Skeletal muscle cell (primary cell): Measurements from ENCODE around the gene ZSCAN22.
A peak's percentile ranks its signal among the peaks of the same experiment; 100 is the strongest.

Experiments
- DNase-seq: peaks from one replicate; pipeline ENCODE4 v3.0.0-alpha.2; 2010; ENCODE audit warnings: low read depth
- H3K4me3 ChIP-seq: 2 replicates; pipeline ENCODE4 v1.5.1; 2011; ENCODE audit warnings: low read depth, mild to moderate bottlenecking, control low read depth, low read length, moderate library complexity

ZSCAN22 gene

DNA sequence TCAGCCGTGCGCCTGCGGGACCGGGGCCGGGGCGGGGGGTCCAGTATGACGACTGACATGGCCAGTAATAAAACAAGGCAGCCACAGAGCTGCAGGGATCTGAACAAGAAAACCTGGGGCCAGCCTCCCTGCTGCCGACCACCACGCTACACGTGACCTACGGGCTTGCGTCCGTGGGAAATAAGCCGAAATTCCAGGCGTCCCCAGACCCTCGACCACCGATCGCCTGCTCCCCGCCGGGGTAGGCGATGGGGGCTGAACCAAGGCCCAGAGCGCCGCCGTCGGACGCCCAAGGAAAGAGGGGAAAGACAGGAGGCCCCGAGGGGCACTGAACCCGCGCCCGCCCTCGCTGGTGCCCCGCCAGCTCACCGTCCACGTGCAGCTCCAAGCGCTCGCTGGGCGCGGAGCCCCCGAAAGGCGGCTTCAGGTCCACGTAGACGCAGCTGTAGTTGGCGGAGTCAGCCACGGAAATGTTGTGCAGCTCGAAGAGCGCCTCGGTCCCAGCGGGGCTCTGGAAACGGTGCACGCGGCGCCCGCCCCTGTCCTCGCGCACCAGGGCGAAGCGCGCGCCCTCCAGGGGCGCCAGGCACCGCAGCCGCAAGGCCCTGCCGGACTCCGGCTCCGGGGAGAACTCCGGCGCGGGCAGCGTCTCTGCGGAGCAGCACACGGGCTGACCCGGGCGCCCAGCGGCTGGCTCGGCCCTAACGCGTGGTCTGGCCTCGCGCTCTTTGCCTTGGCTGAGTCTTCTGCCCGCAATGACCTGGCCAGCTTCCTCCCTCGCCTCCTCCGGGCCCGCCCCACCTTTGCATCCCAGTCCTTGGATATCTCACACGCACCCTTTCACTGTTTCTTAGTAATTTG lies 23.4 kb downstream of the ZSCAN22 start:
- H3K4me3 ChIP-seq = no peak overlapping the region
- no peak for DNase-seq

DNA sequence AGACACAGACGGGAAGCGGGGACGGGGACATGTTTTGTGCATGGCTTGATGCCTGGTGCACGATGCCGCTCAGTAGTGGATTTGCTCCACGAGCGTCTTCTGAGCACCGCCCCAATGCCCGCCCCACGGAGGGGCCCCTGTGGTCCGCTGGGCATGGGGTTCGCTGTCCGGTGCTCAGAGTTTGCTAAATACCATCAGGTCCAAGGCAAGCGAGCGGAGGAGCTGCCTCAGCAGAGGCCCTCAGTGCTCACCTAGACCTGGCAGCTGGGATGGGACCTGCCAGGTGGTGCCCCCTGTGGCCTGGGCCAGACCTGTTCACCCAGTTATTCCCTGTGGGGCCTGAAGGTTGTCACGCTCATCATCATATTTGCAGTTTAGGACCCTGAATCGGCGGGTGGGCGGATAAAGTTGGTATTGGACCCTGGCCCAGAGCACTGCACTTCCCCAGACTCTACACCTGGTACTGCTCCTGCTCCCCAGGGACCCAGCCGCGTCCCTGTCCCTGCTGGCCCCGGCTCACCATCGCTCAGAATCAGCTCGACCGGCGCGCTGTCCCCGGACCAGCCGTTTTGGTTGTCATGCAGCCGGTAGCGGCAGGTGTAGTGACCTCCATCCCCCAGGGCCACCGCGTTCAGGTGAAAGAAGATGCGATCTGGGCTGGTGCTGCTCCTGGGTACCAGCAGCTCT lies 24.2 kb downstream of the ZSCAN22 start:
- H3K4me3 ChIP-seq = no peak overlapping the region
- no peak for DNase-seq

- no peak for DNase-seq
- H3K4me3 ChIP-seq = no peak overlapping the region
Measured at GRCh38 chr19:58351558-58351878, 24.7 kb downstream of the ZSCAN22 start.

GRCh38 chr19:58351990-58352755 lies 25.4 kb downstream of the ZSCAN22 start:
- DNase-seq = no peak
- H3K4me3 ChIP-seq = no peak overlapping the region

- no peak within 1 kb of the TSS for H3K4me3 ChIP-seq
- DNase-seq = no peak
Measured at GRCh38 chr19:58352760-58353671, 26.2 kb downstream of the ZSCAN22 start, which contains the start of gene A1BG. A1BG (minus strand) TSS chr19:58353492; CDS start chr19:58353437, 55 bp downstream.

DNA sequence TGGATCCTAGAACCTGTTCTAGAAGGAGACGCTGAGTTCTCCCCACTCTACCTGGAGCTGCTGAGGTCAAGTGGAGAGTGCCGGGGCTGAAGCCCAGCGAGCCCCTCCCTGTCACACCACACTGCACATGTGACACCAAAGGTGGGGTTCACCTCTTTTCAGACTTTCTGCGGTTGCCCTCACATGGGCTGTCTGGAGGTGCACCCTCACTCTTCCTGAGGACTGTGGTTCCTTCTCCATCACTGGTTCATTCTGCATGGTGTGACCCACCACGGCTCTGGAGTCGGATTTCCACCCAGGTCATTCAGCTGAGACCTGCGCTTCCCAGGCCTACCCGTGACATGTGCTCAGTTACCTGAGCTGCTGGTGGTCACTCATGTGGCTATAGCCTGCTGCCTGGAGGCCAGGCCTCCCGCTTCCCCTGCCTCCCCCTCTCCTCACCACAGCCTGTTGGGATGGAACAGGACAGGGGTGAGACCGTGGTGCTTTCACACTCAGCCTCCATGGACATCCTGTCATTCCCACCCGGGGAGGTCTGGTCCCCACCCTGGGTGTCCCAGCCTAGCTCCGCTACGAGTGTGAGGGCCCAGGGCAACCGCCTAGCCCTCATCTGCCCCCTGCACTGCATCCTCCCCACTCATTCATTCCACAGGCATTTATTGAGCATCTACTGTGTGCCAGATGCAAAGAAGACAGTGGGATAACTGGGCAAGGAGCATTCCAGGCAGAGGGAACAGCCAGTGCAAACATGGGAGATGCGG lies 27.1 kb downstream of the ZSCAN22 start:
- DNase-seq = no peak
- H3K4me3 ChIP-seq = no peak overlapping the region

GRCh38 chr19:58354478-58355030 lies 27.8 kb downstream of the ZSCAN22 start:
- H3K4me3 ChIP-seq = no peak overlapping the region
- DNase-seq = no peak

DNA sequence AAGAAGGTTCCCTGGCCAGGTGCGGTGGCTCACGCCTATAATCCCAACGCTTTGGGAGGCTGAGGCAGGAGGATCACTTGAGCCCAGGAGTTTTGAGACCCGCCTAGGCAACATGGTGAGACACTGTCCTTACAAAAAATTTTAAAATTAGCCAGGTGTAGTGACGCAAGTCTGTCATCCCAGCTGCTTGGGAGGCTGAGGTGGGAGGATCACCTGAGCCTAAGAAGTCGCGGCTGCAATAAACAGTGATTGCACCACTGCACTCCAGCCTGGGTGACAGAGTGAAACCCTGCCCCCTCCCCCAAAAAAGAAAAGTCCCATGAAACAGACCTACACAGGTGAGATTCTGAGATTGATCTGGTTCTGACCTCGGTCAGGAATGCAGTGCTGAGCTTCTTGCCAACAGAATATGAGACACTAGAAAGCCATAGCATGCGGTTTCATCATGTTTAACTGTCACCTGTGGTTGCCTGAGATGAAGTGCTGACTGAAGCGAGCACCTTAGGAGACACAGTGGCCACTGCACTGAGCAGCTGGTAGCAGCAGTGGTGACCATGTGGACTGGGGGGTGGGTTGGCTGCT lies 28.5 kb downstream of the ZSCAN22 start:
- H3K4me3 ChIP-seq = no peak overlapping the region
- DNase-seq = no peak

DNA sequence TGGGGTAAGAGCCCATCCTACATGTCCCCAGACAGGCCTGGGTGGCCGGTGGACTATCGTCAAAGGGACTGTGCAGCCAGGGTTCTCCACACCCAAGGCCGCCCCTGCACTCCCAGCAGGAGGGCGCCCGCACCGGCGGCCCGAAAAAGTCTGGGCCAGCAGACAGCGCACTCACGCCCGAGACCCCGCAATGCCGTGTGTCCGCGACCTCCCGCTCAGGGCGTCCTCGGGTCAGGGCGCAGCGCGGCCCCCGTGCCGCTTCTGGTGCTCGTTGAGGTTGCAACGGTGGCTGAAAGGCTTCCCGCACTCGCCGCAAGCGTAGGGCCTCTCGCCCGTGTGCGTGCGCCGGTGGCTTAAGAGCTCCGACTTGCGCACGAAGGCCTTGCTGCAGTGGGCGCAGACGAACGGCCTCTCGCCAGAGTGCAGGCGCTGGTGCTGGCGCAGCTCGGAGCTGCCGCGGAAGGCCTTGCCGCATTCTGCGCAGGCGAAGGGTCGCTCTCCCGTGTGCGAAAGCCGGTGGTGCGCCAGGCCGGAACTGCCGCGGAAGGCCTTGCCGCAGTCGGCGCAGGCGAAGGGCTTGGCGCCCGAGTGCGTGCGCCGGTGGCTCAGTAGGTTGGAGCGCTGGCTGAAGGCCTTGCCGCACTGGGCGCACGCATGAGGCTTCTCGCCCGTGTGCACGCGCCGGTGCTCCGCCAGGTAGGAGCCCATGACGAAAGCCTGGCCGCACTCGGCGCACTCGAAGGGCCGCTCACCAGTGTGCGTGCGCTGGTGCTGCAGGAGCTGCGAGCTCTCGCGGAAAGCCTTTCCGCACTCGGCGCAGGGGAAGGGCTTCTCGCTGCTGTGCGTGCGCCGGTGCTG lies 29.3 kb downstream of the ZSCAN22 start:
- DNase-seq = no peak
- H3K4me3 ChIP-seq = peak overlapping the region; percentile 28

DNA sequence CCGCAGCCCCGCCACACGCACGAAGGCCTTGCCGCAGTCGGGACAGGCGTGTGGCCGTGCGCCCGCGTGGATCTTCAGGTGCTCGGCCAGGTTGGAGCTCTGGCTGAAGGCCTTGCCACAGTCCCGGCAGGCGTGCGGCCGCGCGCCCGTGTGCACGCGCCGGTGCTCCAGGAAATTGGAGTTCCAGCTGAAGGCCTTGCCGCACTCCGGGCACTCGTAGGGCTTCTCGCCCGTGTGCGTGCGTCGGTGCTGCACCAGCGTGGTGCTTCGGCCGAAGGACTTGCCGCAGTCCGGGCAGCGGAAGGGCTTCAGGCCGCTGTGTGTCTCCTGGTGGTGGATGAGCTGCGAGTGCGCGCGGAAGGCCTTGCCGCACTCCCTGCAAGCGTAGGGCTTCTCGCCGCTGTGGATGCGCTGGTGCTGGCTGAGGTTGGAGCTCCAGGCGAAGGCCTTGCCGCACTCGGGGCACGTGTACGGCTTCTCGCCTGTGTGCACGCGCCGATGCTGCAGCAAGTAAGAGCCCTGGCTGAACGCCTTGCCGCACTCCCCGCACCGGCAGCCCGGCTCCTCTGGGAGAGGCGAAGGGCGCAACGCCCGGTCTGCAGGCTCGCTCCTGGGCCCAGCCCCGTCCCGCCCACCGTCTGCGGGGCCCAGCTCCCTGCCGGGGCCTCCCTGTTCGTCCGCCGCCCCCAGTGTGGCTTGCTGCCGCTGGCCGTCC lies 30.1 kb downstream of the ZSCAN22 start:
- H3K4me3 ChIP-seq = peak overlapping the region; percentile 28
- DNase-seq = no peak

- no peak for DNase-seq
- H3K4me3 ChIP-seq = no peak overlapping the region
Measured at GRCh38 chr19:58357481-58358145, 30.8 kb downstream of the ZSCAN22 start.

- peak overlapping the region; percentile 76 for H3K4me3 ChIP-seq
- DNase-seq = no peak
Measured at GRCh38 chr19:58361900-58362271, 35.1 kb downstream of the ZSCAN22 start.

- peak; percentile 73 for DNase-seq
- peak within 1 kb of the TSS; percentile 76 for H3K4me3 ChIP-seq
Measured at GRCh38 chr19:58362272-58362994, 35.6 kb downstream of the ZSCAN22 start, which contains the start of gene ZNF497. ZNF497 (minus strand) TSS chr19:58362751; CDS start chr19:58357635, 5,116 bp downstream.

GRCh38 chr19:58364146-58364545 lies 37.4 kb downstream of the ZSCAN22 start:
- DNase-seq = no peak
- no peak overlapping the region for H3K4me3 ChIP-seq
